ENCODE results near the gene PSMB10.

DNA sequence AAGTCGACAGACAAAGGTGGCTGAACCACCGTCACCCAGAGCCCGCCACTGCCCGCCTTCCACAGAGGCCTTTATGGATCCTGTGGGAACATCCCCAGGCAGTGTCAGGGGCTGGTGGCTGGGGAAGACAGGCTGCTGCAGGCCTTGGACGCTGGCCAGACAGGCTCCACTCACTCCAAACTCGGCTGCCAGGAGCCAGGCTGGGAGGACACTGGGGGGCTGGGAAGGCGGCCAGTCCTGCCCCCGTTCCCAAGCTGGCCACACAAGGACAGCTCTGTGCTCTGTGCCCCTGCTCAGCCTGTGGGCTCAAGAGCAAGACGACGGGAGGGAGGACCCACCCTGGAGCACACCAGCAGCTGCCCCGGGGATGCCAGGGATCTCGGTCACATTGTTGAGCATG lies 14.8 kb upstream of the PSMB10 start:
- TF ChIP-seq, protein P1, sequence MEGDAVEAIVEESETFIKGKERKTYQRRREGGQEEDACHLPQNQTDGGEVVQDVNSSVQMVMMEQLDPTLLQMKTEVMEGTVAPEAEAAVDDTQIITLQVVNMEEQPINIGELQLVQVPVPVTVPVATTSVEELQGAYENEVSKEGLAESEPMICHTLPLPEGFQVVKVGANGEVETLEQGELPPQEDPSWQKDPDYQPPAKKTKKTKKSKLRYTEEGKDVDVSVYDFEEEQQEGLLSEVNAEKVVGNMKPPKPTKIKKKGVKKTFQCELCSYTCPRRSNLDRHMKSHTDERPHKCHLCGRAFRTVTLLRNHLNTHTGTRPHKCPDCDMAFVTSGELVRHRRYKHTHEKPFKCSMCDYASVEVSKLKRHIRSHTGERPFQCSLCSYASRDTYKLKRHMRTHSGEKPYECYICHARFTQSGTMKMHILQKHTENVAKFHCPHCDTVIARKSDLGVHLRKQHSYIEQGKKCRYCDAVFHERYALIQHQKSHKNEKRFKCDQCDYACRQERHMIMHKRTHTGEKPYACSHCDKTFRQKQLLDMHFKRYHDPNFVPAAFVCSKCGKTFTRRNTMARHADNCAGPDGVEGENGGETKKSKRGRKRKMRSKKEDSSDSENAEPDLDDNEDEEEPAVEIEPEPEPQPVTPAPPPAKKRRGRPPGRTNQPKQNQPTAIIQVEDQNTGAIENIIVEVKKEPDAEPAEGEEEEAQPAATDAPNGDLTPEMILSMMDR (IDR thresholded peaks at IDR 0.05), result no peak
- no peak for TF ChIP-seq POLR2A (IDR thresholded peaks at IDR 0.05)
